Dedifferentiated amniotic fluid mesenchymal stem cell (primary cell): ENCODE data around the gene GSN.
A peak's percentile ranks its signal among the peaks of the same experiment; 100 is the strongest.

ENCODE experiments used
- DNase-seq: peaks from one replicate; pipeline ENCODE4 v3.0.0-alpha.2; 2016; ENCODE audit errors: extremely low spot score

GSN gene

DNA sequence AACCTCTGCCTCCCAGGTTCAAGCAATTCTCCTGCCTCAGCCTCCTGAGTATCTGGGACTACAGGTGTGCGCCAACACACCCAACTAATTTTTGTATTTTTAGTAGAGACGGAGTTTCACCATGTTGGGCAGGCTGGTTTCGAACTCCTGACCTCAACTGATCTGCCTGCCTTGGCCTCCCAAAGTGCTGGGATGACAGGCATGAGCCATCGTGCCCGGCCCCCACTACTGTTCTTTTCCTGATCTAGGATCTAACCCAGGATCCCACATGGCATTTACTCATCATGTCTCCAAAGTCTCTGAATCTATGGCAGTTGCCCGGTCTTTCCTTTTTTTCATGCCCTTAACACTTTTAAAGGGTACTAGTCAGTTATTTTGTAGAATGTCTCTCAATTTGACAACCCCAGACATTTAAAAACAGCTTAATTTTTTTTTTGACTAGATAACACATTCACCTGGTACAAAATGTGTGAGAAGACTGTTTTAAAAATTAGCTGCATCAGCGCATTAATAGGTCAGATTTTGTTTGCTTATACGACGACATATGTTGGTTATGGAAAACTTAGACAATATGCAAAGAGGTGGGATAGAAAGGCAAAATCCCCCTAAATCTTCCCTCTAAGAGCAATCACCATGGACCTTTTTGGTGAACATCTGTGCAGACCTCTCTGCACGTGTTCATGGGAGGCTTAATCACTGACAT is 55.6 kb downstream of the GSN start:
- DNase-seq = no peak

DNA sequence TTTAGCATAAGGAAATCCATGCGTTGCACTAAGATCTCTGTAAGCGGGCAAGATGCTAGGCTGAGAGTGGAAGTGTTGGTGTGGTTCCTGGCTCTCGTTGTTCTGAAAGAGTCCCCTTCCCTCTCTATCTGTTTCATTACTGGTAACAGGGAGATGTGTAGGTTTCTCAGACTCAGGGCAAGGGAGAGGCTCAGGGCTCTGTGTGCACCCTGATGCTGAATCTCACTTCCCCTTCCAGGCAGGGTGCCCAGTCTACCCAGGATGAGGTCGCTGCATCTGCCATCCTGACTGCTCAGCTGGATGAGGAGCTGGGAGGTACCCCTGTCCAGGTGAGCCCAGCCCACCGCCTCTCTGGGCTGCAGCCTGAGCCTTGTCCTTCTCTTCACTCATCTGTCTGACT is 56.4 kb downstream of the GSN start:
- DNase-seq = no peak

DNA sequence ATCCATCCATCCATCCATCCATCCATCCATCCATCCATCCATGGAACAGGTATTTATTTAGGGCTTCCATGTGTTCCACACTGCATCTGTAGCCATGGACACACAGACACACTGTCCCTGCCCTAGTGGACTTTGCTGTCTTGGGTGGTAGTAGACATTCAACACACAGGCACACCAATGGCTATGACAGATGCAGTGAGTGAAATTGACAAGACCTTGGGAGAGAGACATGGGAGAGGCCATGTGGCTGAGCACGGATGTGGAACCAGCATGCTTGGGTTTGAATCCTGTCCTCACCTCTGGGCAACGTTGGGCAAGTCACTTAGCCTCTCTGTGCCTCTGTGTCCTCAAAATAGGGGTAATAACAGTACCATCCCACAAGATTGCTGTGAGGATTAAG is 56.8 kb downstream of the GSN start:
- no peak for DNase-seq

DNA sequence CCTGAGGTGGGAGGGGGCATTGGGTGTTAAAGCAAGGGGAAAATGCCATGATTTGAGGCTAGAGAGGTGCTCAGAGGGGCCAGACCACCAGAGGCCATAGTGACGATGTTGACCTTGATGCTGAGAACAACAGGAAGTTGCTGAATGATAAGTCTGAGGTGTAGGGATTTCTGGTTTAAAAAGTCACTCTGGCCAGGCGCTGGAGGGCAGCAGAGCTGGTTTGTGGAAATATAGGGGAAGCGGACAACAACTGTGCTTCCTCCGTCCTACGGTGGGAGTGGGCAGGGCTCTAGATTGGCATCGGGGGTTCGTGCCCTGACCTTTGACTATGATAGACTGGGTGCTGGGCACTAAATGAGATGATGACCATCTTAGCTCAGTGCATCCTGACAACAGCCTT is 57.4 kb downstream of the GSN start:
- DNase-seq = no peak

DNA sequence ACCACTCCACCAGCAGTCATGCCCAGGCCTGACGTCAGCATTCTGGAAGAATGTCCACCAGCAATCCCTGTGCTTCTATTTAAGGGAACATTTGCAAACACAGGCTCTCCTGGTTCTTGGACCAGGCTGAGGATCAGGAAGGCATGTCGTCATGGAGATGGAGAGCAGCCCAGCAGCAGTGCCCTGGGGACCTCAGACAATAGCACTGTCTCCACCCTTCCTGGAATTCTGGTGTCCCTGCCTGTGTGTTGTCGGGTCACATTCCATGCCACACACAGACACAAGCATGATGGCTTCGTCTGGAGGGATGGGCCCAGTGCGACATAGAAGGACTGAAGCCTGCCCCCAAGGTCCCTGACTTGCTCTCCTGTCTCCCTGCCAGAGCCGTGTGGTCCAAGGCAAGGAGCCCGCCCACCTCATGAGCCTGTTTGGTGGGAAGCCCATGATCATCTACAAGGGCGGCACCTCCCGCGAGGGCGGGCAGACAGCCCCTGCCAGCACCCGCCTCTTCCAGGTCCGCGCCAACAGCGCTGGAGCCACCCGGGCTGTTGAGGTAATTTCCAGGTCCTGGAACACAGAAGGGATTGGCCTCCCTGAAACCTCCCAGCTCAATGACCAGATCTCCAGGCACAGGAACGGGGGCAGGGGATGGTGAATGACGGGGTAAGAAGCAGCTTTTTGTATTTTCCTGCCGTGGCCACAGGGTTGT is 58.3 kb downstream of the GSN start:
- no peak for DNase-seq

DNA sequence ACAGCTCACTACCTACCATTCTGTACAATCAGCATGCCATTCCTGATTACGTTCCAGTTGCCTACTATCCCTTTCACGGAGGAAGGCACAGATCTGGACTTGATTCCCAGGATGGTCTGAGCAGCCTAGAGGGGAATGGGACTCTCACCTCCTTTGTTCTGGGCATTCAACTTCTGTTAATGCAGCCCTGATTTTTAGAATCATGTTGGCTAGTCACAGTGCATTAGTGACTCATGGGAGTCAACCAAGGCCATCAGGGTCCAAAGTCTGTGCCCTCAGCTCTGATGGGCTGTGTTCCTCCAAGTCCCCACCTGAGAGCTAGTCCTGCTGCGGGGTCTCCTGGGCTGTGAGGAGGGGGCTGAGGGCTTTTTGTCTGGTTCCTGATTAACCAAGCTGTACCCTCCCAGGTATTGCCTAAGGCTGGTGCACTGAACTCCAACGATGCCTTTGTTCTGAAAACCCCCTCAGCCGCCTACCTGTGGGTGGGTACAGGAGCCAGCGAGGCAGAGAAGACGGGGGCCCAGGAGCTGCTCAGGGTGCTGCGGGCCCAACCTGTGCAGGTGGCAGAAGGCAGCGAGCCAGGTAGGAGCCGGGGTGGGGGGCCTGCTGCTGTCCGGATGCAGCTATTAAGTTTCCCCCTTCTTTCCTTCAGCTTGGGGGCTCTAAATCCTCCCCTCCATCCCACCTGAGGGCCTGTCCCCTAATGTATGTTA is 59.1 kb downstream of the GSN start:
- no peak for DNase-seq

DNA sequence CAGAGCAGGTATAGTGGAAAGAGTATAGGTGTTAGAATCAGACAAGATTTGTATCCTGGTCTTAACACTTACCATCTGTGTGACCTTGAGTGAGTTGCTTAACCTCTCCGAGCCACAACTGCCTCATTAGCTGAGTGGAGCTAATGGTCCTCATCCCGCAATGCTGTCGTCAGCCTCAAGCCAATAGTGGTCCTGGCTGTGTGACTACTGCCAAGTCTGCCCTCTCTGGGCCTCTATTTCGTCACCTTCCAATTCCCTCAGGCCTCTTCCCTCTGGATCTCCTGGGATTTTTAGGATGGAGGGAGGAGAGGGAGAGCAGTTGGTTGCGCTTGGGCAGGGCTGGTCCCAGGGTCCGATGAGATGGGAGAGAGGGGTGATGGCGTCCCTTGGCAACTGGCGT is 60.5 kb downstream of the GSN start:
- no peak for DNase-seq

- no peak for DNase-seq
These were observed 61.1 kb downstream of the GSN start for GRCh38 chr9:121328876-121329681.

DNA sequence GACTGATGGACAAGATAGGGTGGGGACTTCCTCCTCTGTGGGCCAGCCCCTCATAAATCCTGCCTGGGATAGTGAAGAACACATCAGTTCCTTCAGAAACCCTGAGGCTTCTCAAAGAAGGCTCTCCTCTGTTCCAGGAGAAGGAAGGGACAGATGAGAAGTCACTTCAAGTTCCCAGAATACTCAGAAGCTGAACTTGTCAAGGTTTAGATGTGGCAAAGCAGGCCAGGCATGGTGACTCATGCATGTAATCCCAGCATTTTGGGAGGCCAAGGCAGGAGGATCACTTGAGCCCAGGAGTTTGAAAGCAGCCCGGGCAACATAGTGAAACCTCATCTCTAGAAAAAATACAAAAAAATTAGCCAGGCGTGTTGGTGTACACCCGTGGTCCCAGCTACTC is 63.6 kb downstream of the GSN start:
- no peak for DNase-seq

- peak; percentile 60 for DNase-seq
These were observed 64.2 kb downstream of the GSN start for GRCh38 chr9:121331992-121332685.

DNA sequence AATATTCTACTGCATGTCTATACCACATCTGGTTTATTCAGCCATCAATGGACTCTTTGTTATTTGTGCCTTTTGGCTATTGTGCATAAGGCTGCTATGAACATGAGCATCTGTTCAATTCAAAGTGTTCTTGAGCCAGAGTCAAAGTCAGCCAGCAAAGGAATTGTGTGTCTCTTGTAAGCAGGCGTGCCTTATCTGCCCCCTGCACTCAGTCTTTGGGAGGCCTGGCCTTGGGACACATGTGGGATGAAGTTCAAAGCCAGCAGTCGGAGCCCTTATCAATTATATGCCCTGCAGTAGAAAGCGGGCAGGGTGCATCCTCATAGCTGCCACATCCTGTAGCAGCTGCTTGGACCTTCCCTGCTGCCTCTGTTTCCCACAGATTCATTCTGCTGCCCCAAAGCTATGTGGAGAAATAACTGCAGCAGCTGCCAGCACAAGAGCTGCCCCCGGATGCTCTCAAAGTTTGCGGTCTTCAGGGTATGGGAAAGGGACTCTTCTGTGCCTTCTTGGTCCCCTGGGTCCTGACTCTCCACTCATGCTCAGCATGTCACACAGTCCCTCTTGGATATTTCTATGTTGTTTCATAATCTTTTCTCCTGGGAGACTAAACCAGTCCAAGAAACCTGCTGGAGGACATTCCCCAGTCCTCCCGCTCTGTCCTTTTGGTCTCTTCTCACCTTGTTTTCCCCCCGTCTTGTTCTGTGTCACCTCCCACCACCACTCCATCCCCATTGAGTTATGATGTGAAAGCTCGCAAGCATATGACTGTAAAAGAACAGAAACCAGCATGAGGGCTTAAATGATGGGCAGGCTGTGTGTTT is 66.2 kb downstream of the GSN start:
- DNase-seq = no peak

DNA sequence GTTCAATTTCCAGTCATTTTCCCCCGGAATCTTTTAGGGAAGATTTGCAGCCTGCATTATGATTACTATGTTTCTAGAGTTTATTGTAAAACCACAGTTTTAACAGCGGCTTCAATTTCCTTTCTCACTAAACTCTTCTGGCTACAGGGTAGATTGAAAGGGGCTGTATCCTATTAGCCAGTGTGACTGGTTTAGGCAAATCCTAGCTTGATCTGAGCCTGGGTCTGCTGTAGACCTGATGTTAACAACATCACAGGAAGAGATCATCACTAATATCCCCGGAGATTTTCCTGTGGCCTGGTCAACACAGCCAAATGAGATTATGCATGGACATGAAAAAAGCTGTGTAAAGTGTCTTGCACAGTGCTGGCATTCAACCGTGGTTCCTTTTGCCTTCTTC is 68.7 kb downstream of the GSN start:
- DNase-seq = no peak

DNA sequence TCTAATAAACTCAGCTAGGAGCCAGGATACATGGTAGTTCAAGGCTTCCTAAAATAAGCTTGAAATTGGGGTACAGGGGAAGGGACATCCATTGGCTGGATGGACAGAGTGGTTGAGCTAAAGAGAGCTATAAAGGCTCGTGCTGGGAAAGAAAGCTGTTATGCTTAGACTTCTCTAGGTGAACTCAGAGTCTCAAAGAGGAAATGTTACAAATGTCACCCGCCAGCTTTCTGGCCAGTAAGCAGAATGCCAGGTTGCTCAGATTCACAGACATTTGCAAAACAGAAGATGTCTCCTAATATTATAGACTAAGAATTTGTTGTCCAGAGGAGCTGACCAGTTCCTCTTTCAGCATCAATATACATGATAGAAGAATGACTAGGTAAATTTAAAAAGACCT is 71.5 kb downstream of the GSN start:
- no peak for DNase-seq

DNA sequence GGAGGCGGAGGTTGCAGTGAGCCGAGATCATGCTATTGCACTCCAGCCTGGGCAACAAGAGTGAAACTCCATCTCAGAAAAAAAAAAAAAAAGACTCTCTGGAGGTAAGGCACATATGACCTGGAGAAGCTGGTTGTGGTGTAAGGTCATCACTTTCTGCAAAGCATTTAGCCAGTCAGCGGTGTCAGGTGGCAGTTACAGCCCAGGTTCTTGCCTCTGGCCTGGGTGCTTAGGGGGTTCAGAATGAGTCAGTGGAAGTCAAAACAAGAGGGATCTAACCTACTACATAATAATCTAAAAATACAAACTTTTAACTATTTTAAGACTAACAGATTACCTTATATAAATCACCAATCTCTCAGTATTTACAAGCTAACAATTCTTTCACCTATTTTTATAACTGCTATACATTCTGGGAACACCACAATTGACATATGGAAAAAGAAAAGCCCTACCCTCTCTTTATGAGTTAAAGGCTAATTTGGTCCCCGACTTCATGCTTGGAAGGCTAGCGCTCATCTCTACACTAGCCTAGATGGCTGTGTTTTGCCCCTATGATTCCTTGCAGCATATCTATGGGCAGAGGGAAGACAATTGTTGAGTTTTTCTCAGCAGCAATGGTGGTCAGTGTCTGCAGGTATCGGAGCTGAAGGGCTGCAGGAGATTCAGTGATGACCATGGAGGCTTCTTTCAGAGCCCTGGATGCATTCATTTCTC is 72.9 kb downstream of the GSN start:
- DNase-seq = no peak

DNA sequence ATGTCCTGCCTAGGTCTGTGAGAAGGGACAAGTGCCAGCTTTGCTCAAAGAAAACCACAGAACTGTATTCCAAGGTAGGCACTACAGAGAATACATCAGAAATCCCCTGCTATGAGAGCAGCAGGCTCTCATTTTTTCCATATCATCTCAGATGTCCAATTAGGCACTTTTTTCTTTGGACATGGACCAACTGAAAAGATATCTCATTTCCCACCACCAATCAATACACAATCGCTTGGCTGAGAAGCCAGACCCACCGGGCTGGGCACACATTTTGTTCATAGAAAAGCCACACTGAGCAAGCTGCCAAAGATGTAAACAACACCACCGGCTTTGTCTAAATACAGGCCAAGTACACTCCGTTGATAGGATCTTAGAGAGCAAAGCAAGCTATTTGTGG is 76.2 kb downstream of the GSN start:
- no peak for DNase-seq

DNA sequence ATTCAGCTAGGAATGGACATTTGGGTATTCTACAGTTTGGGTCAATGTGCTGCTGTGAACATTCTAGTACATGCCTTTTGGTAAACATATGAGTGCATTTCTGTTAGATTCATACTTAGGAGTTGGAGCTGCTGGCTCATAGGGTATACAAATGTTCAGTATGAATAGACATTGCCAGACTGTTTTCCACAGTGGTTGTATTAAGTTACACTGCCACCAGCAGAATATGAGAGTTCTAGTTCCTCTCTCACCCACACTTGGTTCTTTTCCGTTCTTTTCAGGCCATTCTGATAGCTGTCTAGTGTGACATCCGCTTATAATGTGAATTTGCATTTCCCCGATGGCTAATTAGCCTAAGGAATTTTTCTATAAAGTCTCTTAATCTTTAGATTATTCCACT is 77.1 kb downstream of the GSN start:
- no peak for DNase-seq

- DNase-seq = no peak
These were observed 80.3 kb downstream of the GSN start for GRCh38 chr9:121348221-121348620.

DNA sequence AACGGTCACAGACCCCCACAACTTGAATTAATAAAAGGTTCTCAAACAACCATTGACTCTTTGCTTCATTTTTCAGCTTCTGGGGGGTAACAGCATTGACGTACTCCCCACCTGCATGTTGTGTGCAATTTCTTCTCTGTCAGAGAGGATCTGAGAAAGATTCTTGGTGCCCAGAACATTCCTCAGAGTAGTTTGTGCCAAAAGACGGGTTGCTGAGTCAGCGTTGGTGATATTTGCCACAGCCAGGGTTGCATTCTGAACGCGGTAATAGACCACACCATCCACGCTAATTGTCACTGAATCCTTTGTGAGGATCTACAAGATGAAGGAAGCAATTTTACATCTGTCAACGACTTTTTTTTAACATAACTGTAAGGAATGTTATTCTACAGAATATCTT is 81.0 kb downstream of the GSN start:
- no peak for DNase-seq

DNA sequence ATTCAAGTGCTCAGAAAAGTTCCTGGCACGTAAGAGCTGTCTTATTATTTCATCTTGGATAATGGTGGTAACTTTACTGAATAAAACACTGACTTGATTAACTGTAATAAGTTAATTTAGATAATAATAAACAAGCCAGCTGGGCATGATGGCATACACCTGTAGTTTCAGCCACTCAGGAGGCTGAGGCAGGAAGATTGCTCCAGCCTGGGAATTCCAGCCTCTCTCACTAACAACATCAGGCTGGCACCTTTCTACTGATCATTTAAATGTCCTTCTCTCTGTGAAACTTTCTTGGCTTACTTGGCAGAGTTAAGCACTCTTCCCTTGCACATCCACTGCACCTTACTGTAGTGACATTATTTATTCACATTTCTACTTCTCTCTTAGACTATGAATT is 82.1 kb downstream of the GSN start:
- DNase-seq = no peak

DNA sequence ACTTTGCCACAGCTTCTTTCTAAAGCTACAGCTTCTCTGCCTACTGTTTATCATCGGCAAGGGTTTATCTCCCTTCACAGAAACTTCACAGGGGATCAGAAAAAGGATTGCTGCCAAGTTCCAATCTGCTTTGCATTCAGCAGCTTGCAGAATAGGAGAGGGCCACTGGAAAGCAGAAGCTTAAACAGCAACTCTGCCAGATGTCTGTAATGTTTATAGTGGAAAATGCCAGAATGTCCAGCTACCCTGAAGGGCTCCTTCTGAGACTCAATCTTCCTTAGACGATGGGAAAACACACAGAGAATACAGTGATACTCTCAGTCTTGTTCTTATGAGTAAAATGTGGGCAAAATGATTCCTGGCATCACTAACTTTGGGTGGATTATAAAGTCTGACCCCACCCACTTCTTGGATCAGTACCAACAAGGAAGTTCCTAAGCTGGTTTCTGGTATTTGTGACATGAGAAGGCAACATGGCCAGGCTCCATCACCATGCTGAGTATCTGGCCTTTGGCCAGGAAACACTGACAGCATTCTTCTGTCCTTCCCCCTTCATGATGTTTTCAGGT is 83.1 kb downstream of the GSN start:
- peak; percentile 96 for DNase-seq
